Endothelial cell of umbilical vein (primary cell): ENCODE measurements around the gene SAXO1. TPM values are rescaled to one million over a fixed set of nuclear protein-coding genes. Genes with fewer than 3 reads are reported as not detected.

Experiments
- BruUV-seq: library from RNA; stranded (reverse); fragments of 400-500 nt; replicated peaks from 2 replicates; lab custom pipeline; 2021; lab: Mats Ljungman, UMichigan
- CTCF ChIA-PET: fragments of 300-600, 350-600 bp; sonication (Branson Sonifier 250); formaldehyde crosslinking; loops from one replicate; lab custom pipeline; 2021; ENCODE audit warnings: antibody characterized with exemption, inconsistent platforms; lab: Charles Lee
- POLR2A ChIA-PET: fragments of 300-600, 350-600 bp; sonication (Branson Sonifier 250); formaldehyde crosslinking; loops from one replicate; lab custom pipeline; 2021; ENCODE audit warnings: antibody characterized with exemption, inconsistent platforms; lab: Charles Lee
- DNase-seq: peaks from one replicate; pipeline ENCODE4 v3.0.0-alpha.2; 2011; ENCODE audit warnings: low read depth, low spot score
- FAIRE-seq: peaks from 2 replicates; lab custom pipeline; 2011; peaks lifted over from hg19 to GRCh38; lab: Jason Lieb, UNC
- H2AFZ ChIP-seq: 2 replicates; pipeline ENCODE4 v1.6.0; 2012; ENCODE audit warnings: low read depth, low read length, control low read depth, inconsistent platforms
- H3K27ac ChIP-seq: 2 replicates; pipeline ENCODE4 v1.5.1; 2011; ENCODE audit warnings: low read depth, mild to moderate bottlenecking, control low read depth, low read length, moderate library complexity; ENCODE audit not compliant: insufficient read depth
- H3K27me3 ChIP-seq, 2 experiments: 2 replicates each; pipeline versions ENCODE4 v1.6.0 to v1.6.1; 2011; ENCODE audit warnings: low read length in 2 of 2, mixed read lengths in 1 of 2; ENCODE audit not compliant: control insufficient read depth in 2 of 2, insufficient read depth in 2 of 2
- H3K36me3 ChIP-seq, 2 experiments: 2 replicates in 1 of 2; 3 replicates in 1 of 2; pipeline ENCODE4 v1.5.1; 2011; ENCODE audit warnings: low read length in 2 of 2, mild to moderate bottlenecking in 1 of 2, moderate library complexity in 1 of 2; ENCODE audit not compliant: control insufficient read depth in 2 of 2, insufficient read depth in 2 of 2; ENCODE audit errors: extremely low read depth in 1 of 2
- H3K4me1 ChIP-seq: 3 replicates; pipeline ENCODE4 v1.5.1; 2011; ENCODE audit warnings: mild to moderate bottlenecking, low read length; ENCODE audit not compliant: control insufficient read depth, insufficient read depth; ENCODE audit errors: extremely low read depth
- H3K4me2 ChIP-seq: 2 replicates; pipeline ENCODE4 v1.6.1; 2011; ENCODE audit warnings: low read length, control low read depth, mixed read lengths; ENCODE audit not compliant: insufficient read depth
- H3K4me3 ChIP-seq, 3 experiments: fragments of 200-600 bp in 1 of 3; sonication (generic), shearing (Covaris generic) in 1 of 3; replicated peaks in 1 of 3; 2 replicates each; pipeline ENCODE4 v1.5.1; 2011 to 2016; ENCODE audit warnings: control low read depth in 3 of 3, low read length in 3 of 3, mild to moderate bottlenecking in 2 of 3, inconsistent platforms in 1 of 3, low read depth in 1 of 3, moderate library complexity in 1 of 3; ENCODE audit not compliant: insufficient read depth in 1 of 3
- H3K79me2 ChIP-seq: 2 replicates; pipeline ENCODE4 v1.6.0; 2012; ENCODE audit warnings: low read length, inconsistent platforms; ENCODE audit not compliant: control insufficient read depth, insufficient read depth
- H3K9ac ChIP-seq: replicated peaks from 2 replicates; pipeline ENCODE3; 2011; ENCODE audit warnings: low read length, control low read depth; ENCODE audit not compliant: insufficient read depth; ENCODE audit errors: extremely low read depth
- H3K9me1 ChIP-seq: replicated peaks from 3 replicates; pipeline ENCODE4 v1.6.0; 2011; ENCODE audit warnings: mild to moderate bottlenecking, low read length; ENCODE audit not compliant: control insufficient read depth, insufficient read depth; ENCODE audit errors: extremely low read depth
- H3K9me3 ChIP-seq: replicated peaks from 2 replicates; pipeline ENCODE4 v1.5.1; 2012; ENCODE audit warnings: low read length, inconsistent platforms; ENCODE audit not compliant: control insufficient read depth, insufficient read depth
- H4K20me1 ChIP-seq: replicated peaks from 2 replicates; pipeline ENCODE3; 2011; ENCODE audit warnings: mild to moderate bottlenecking, low read length; ENCODE audit not compliant: control insufficient read depth, insufficient read depth; ENCODE audit errors: extremely low read depth
- CTCF ChIP-seq, 2 donors: IDR thresholded peaks; 1 replicate in 1 of 2; 2 replicates in 1 of 2; pipeline ENCODE4 v1.5.1; 2011; ENCODE audit warnings: low read length in 2 of 2, mild to moderate bottlenecking in 2 of 2, moderate library complexity in 2 of 2, control low read depth in 1 of 2, inconsistent platforms in 1 of 2, low read depth in 1 of 2; ENCODE audit not compliant: insufficient read depth in 1 of 2; ENCODE audit errors: extremely low read depth in 1 of 2
- EZH2 ChIP-seq: IDR thresholded peaks from 2 replicates; pipeline ENCODE4 v1.6.1; 2012; ENCODE audit warnings: borderline replicate concordance, low read depth, mild to moderate bottlenecking, moderate library complexity, low read length, inconsistent platforms; ENCODE audit not compliant: severe bottlenecking
- FOS ChIP-seq: IDR thresholded peaks from 2 replicates; pipeline ENCODE4 v1.6.1; 2011; ENCODE audit warnings: mild to moderate bottlenecking, low read length, moderate library complexity, borderline replicate concordance; ENCODE audit not compliant: insufficient read depth
- GATA2 ChIP-seq: IDR thresholded peaks from 2 replicates; pipeline ENCODE4 v1.7.0; 2011; ENCODE audit warnings: low read depth, mild to moderate bottlenecking, moderate library complexity, mixed read lengths, low read length; ENCODE audit not compliant: insufficient read length, insufficient read depth
- JUN ChIP-seq: IDR thresholded peaks from 2 replicates; pipeline ENCODE4 v1.6.1; 2011; ENCODE audit warnings: borderline replicate concordance, low read depth; ENCODE audit not compliant: insufficient read length, insufficient read depth
- MAX ChIP-seq: IDR thresholded peaks from 2 replicates; pipeline ENCODE4 v1.6.1; 2011; ENCODE audit not compliant: insufficient read depth, insufficient read length
- MYC ChIP-seq: IDR thresholded peaks from one replicate; pipeline ENCODE4 v1.6.1; 2011; ENCODE audit warnings: mild to moderate bottlenecking, low read depth, low read length
- POLR2A ChIP-seq: IDR thresholded peaks from 2 replicates; pipeline ENCODE4 v1.6.1; 2012; ENCODE audit warnings: low read depth, mild to moderate bottlenecking, control low read depth, low read length
- POLR2AphosphoS5 ChIP-seq: IDR thresholded peaks from 2 replicates; pipeline ENCODE4 v1.6.1; 2012; ENCODE audit warnings: low read depth, mild to moderate bottlenecking, control low read depth, low read length, moderate library complexity; ENCODE audit not compliant: insufficient read depth
- dilution Hi-C: fragments of 300-500 bp; cut with MboI; formaldehyde crosslinking; loops from one replicate; pipeline ENCODE4 v1.15.0; 2019; ENCODE audit warnings: low sequenced_read_pairs; ENCODE audit not compliant: extremely low pct_ligation_motif_present
- intact Hi-C: fragments of 100-400 bp; cut with micrococcal nuclease; formaldehyde crosslinking; loops from one replicate; pipeline ENCODE4 v1.10.0; 2022
- polyA plus RNA-seq, 4 experiments: library from polyadenylated mRNA; depleted of rRNA in 3 of 4; stranded (reverse) in 3 of 4; unstranded in 1 of 4; fragments of >200 nt; gene quantifications; 2 replicates each; pipeline versions ENCODE4 v1.2.1 to v1.2.3, GENCODE V29; 2011 to 2012; ENCODE audit warnings: missing spikeins in 1 of 4
- total RNA-seq: library from RNA; stranded (reverse); gene quantifications from 2 replicates; pipeline ENCODE4 v1.2.3, GENCODE V29; 2021

The SAXO1 gene
- total and polyA plus RNA-seq, 2 donors (not counting 3 experiments of a cell fraction or from before 2014, with no cell fraction given) = not detected

- Histone ChIP-seq H3K4me3 (peak overlapping the region in 2 of 3 experiments; percentile 14 to 50), H3K4me2 (peak overlapping the region; percentile 81), H2AFZ (peak overlapping the region; percentile 77), H3K79me2 (no peaks in the 10 kb centered on the region), H3K4me1 (peaks cover 8% of the 10 kb centered on the region), H3K36me3 (no peaks in the 10 kb centered on the region), H4K20me1 (no peaks in the 10 kb centered on the region), H3K27ac (no peak overlapping the region), H3K9me3 (no peaks in the 10 kb centered on the region), H3K27me3 (peaks cover 3 to 4% of the 10 kb centered on the region in 2 experiments), H3K9me1 (no peaks in the 10 kb centered on the region), H3K9ac (no peak overlapping the region)
- no peak for FAIRE-seq
- ChIA-PET POLR2A (no interaction called here), CTCF (interaction anchor here (0.9 to 1.7 kb wide), 2 partner anchors 534 to 835 kb away, joined by 3 read pairs; no protein-coding TSS in a partner anchor)
- TF ChIP-seq FOS (no peak), MYC (no peak), JUN (no peak), POLR2AphosphoS5 (no peak), MAX (no peak), GATA2 (no peak), EZH2 (no peak), POLR2A (no peak), CTCF (IDR thresholded peaks at IDR 0.05; ENCODE audit: extremely low read depth in 1 of 2, insufficient read depth in 1 of 2, low read depth in 1 of 2, low read length in 2 of 2) (no peak)
- BruUV-seq = no TSS peak
- intact Hi-C loops = no loop called here
- DNase-seq = peak; percentile 21
- dilution Hi-C loops = no loop called here
These were observed 56.1 kb downstream of the SAXO1 start for GRCh38 chr9:18976709-18977531.
